Caco-2 (cell line): ENCODE data around the gene ACY1. TPM values are rescaled to one million over a fixed set of nuclear protein-coding genes. Genes with fewer than 3 reads are reported as not detected.
"Not testable (repeated sequence)": the region's sequence is repeated elsewhere in the genome, so short reads cannot be mapped to it uniquely, and the experiment has no call there.

Experiments
- BruUV-seq: library from RNA; stranded (reverse); fragments of 400-500 nt; replicated peaks from 2 replicates; lab custom pipeline; 2021; lab: Mats Ljungman, UMichigan
- CTCF ChIA-PET: fragments of 300-600 bp; sonication (Branson Sonifier 250); formaldehyde crosslinking; loops from one replicate; lab custom pipeline; 2022; ENCODE audit warnings: antibody characterized with exemption; lab: Charles Lee
- POLR2A ChIA-PET: fragments of 300-600 bp; sonication (Branson Sonifier 250); formaldehyde crosslinking; loops from one replicate; lab custom pipeline; 2022; ENCODE audit warnings: antibody characterized with exemption; lab: Charles Lee
- DNase-seq, 2 experiments: peaks; one replicate each; pipeline versions ENCODE4 v3.0.0 to v3.0.0-alpha.2; 2020 to 2022
- H3K27me3 ChIP-seq: replicated peaks from 2 replicates; pipeline ENCODE4 v1.6.0; 2011; ENCODE audit warnings: low read length; ENCODE audit not compliant: control insufficient read depth, insufficient read depth
- H3K36me3 ChIP-seq: 2 replicates; pipeline ENCODE4 v1.5.1; 2011; ENCODE audit warnings: low read length; ENCODE audit not compliant: control insufficient read depth, insufficient read depth
- H3K4me1 ChIP-seq: fragments of 250-450 bp; sonication (Bioruptor Pico); 2 replicates; pipeline ENCODE4 v1.5.1; 2020; ENCODE audit warnings: mild to moderate bottlenecking
- H3K4me3 ChIP-seq: 2 replicates; pipeline ENCODE4 v1.5.1; 2011; ENCODE audit warnings: low read depth, mild to moderate bottlenecking, control low read depth, low read length
- H3K9me3 ChIP-seq: fragments of 250-450 bp; sonication (Bioruptor Pico); 2 replicates; pipeline ENCODE4 v1.5.1; 2020; ENCODE audit warnings: mild to moderate bottlenecking, moderate library complexity
- H3K27ac Mint-ChIP-seq: one replicate; pipeline ENCODE4 v1.8.0; 2022; ENCODE audit warnings: mixed read lengths; ENCODE audit not compliant: unreplicated experiment
- H3K27me3 Mint-ChIP-seq: one replicate; pipeline ENCODE4 v1.8.0; 2022; ENCODE audit warnings: mixed read lengths; ENCODE audit not compliant: insufficient read depth, unreplicated experiment
- H3K36me3 Mint-ChIP-seq: one replicate; pipeline ENCODE4 v1.8.0; 2022; ENCODE audit warnings: mild to moderate bottlenecking, mixed read lengths; ENCODE audit not compliant: insufficient read depth, unreplicated experiment
- H3K4me1 Mint-ChIP-seq: one replicate; pipeline ENCODE4 v1.8.0; 2022; ENCODE audit warnings: low read depth, mixed read lengths; ENCODE audit not compliant: unreplicated experiment
- H3K4me3 Mint-ChIP-seq: one replicate; pipeline ENCODE4 v1.8.0; 2022; ENCODE audit warnings: mild to moderate bottlenecking, moderate library complexity, mixed read lengths; ENCODE audit not compliant: unreplicated experiment
- H3K9me3 Mint-ChIP-seq: one replicate; pipeline ENCODE4 v1.8.0; 2022; ENCODE audit warnings: mixed read lengths; ENCODE audit not compliant: unreplicated experiment
- intact Hi-C: fragments of 100-400 bp; cut with micrococcal nuclease; formaldehyde crosslinking; loops from one replicate; pipeline ENCODE4 v1.10.0; 2022; ENCODE audit not compliant: unreplicated experiment
- total RNA-seq: library from RNA; stranded (reverse); gene quantifications from 2 replicates; pipeline ENCODE4 v1.2.3, GENCODE V29; 2022
- TF ChIP-seq, protein P1 (sequence below), 2 experiments: fragments of 200-600 bp in 1 of 2; IDR thresholded peaks; 1 replicate in 1 of 2; 2 replicates in 1 of 2; pipeline versions ENCODE4 v1.5.1 to v1.8.0; 2011 to 2022; ENCODE audit warnings: antibody characterized with exemption in 1 of 2, control low read depth in 1 of 2, inconsistent platforms in 1 of 2, low read depth in 1 of 2, low read length in 1 of 2, mild to moderate bottlenecking in 1 of 2, moderate library complexity in 1 of 2; ENCODE audit not compliant: insufficient read depth in 1 of 2, severe bottlenecking in 1 of 2, unreplicated experiment in 1 of 2

ACY1 gene
- total RNA-seq, 1 experiment from 2014 or later: 62.4 TPM

DNA sequence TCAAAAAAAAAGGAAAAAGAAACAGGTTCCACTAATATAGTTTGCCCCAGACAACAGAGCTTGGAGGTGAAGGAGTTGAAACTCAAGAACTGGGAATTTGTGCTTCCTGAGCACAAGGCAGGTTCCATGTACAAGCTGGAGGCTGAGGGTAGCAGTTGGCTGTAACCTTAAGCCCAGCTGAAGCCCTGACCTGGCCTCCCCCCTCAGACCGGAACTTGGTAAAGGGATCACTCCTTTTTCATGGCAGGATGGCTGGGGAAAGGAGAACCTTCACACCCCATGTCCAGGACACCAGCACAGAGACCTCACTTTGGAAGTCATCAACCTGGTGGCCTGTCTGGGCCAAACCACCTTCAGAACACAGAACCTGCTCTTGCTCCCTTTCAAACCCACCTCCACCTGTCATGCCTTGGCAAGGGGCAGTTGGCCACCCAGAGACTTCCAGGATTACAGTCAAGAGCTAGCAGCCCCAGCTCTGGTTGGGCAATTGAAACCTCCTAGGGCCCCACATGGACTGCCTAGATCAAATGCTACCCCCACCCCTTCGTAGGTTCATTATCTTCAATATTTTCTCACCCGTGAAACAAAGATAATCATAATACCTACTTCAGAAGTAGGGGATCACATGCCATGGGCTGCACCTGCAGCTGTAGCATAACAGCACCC, 8.8 kb downstream of the ACY1 start:
- POLR2A ChIA-PET: interaction anchor here (1.0 to 2.4 kb wide), 2 partner anchors 9 to 18 kb away, joined by 3 to 15 read pairs; partner anchors contain the start of gene ACY1
- Histone ChIP-seq H3K4me3 (no peak overlapping the region), H3K9me3 (no peaks in the 10 kb centered on the region), H3K36me3 (peaks cover 10% of the 10 kb centered on the region), H3K4me1 (peaks cover 12% of the 10 kb centered on the region), H3K27me3 (no peaks in the 10 kb centered on the region)
- Mint-ChIP-seq H3K4me1 (peaks cover 11% of the 10 kb centered on the region), H3K27me3 (no peaks in the 10 kb centered on the region), H3K4me3 (no peak overlapping the region), H3K36me3 (peaks cover 73% of the 10 kb centered on the region), H3K9me3 (no peaks in the 10 kb centered on the region), H3K27ac (no peak overlapping the region)
- CTCF ChIA-PET: interaction anchor here (0.9 to 1.0 kb wide), 2 partner anchors 10 to 51 kb away, joined by 3 read pairs; partner anchors contain the start of gene RRP9
- BruUV-seq: TSS peak; percentile 45
- DNase-seq: no peak
- intact Hi-C loops: no loop called here
- TF ChIP-seq, protein P1, sequence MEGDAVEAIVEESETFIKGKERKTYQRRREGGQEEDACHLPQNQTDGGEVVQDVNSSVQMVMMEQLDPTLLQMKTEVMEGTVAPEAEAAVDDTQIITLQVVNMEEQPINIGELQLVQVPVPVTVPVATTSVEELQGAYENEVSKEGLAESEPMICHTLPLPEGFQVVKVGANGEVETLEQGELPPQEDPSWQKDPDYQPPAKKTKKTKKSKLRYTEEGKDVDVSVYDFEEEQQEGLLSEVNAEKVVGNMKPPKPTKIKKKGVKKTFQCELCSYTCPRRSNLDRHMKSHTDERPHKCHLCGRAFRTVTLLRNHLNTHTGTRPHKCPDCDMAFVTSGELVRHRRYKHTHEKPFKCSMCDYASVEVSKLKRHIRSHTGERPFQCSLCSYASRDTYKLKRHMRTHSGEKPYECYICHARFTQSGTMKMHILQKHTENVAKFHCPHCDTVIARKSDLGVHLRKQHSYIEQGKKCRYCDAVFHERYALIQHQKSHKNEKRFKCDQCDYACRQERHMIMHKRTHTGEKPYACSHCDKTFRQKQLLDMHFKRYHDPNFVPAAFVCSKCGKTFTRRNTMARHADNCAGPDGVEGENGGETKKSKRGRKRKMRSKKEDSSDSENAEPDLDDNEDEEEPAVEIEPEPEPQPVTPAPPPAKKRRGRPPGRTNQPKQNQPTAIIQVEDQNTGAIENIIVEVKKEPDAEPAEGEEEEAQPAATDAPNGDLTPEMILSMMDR (IDR thresholded peaks at IDR 0.05; ENCODE audit: insufficient read depth in 1 of 2, low read depth in 1 of 2, low read length in 1 of 2, severe bottlenecking in 1 of 2, unreplicated experiment in 1 of 2): no peak

DNA sequence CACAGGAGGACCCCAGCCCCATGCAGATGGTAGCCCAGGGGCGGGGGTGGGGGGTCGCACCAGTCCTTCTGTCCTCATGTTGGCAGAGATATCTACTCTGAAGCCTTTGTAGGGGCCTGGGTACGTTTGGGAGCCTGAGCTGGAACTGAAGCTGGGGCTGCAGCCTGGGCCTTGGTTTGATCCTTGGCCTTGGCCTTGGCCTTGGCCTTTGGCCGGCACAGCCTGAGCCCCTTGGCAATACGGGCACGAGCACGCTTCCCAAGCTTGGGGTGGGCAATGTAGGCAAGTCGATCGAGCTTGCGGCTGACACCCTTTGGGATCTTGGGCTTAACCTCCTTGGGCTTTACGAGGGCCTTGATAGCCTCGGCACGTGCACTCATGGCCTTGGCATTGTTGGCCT, 10.3 kb downstream of the ACY1 start:
- H3K36me3 ChIP-seq, DNase-seq, intact Hi-C loops, H3K9me3 ChIP-seq, H3K27me3 Mint-ChIP-seq, H3K9me3 Mint-ChIP-seq, H3K27ac Mint-ChIP-seq, H3K27me3 ChIP-seq, CTCF ChIA-PET, H3K4me3 ChIP-seq, H3K4me3 Mint-ChIP-seq: not testable (repeated sequence)
- BruUV-seq: TSS peak; percentile 59
- POLR2A ChIA-PET: interaction anchor here (0.7 kb wide), 1 partner anchor 302 kb away, joined by 3 read pairs; no protein-coding TSS in a partner anchor
- Mint-ChIP-seq H3K4me1 (peaks cover 12% of the 10 kb centered on the region), H3K36me3 (peaks cover 64% of the 10 kb centered on the region)
- H3K4me1 ChIP-seq: peaks cover 18% of the 10 kb centered on the region

DNA sequence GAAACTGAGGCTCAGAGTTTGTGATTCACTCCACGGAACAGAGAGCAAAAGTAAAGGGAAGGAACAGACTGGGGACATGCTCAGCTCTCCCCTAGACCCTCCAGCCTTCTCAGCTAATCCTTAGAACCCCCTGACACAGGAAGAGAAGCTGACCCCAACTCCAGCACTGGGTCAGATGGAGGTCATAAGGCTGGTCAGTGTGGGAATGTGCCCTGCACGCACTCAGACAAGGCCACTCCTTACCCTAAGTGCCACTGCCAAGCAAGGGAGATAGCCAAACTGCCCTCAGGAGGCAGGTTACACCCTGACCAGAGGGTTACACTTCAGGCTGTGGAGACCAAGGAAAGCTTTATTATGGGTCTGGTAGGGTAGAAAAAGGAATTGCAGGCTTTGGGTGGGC, 11.2 kb downstream of the ACY1 start:
- DNase-seq: no peak
- intact Hi-C loops: no loop called here
- TF ChIP-seq, protein P1 (IDR thresholded peaks at IDR 0.05; ENCODE audit: insufficient read depth in 1 of 2, low read depth in 1 of 2, low read length in 1 of 2, severe bottlenecking in 1 of 2, unreplicated experiment in 1 of 2): no peak
- ChIA-PET CTCF (no interaction called here), POLR2A (interaction anchor here (0.7 to 1.9 kb wide), 2 partner anchors 12 to 302 kb away, joined by 3 to 30 read pairs; partner anchors contain the start of gene ACY1)
- Histone ChIP-seq H3K27me3 (no peaks in the 10 kb centered on the region), H3K9me3 (no peaks in the 10 kb centered on the region), H3K4me3 (peak overlapping the region; percentile 60), H3K4me1 (peaks cover 18% of the 10 kb centered on the region), H3K36me3 (peaks cover 8% of the 10 kb centered on the region)
- Mint-ChIP-seq H3K4me3 (peak overlapping the region; percentile 93), H3K4me1 (peaks cover 9% of the 10 kb centered on the region), H3K36me3 (peaks cover 56% of the 10 kb centered on the region), H3K27ac (peak overlapping the region; percentile 99), H3K9me3 (no peaks in the 10 kb centered on the region), H3K27me3 (no peaks in the 10 kb centered on the region)
- no TSS peak for BruUV-seq
